GM23248 (cell line): ENCODE results near the gene A2M. TPM values are rescaled to one million over a fixed set of nuclear protein-coding genes. Genes with fewer than 3 reads are reported as not detected.

Experiments used
- DNase-seq: peaks from one replicate; pipeline ENCODE4 v3.0.0-alpha.2; 2015
- H2AFZ ChIP-seq: fragments of 200-600 bp; sonication (generic); 2 replicates; pipeline ENCODE4 v1.6.1; 2016; ENCODE audit warnings: antibody characterized with exemption
- H3F3A ChIP-seq: fragments of 200-600 bp; sonication (generic); 2 replicates; pipeline ENCODE4 v1.6.1; 2016; ENCODE audit warnings: mild to moderate bottlenecking, antibody characterized with exemption, mixed run types; ENCODE audit not compliant: insufficient read depth
- H3K27ac ChIP-seq: fragments of 200-600 bp; sonication (generic); 2 replicates; pipeline ENCODE4 v1.5.1; 2016; ENCODE audit warnings: mild to moderate bottlenecking
- H3K27me3 ChIP-seq: fragments of 200-600 bp; sonication (generic); replicated peaks from 2 replicates; pipeline ENCODE4 v1.6.1; 2016; ENCODE audit warnings: mild to moderate bottlenecking; ENCODE audit not compliant: insufficient read depth
- H3K36me3 ChIP-seq: fragments of 200-600 bp; sonication (generic); 2 replicates; pipeline ENCODE4 v1.6.1; 2016; ENCODE audit warnings: low read depth, mild to moderate bottlenecking
- H3K4me1 ChIP-seq: fragments of 200-600 bp; sonication (generic); 2 replicates; pipeline ENCODE4 v1.6.1; 2016; ENCODE audit warnings: mild to moderate bottlenecking; ENCODE audit not compliant: insufficient read depth
- H3K4me2 ChIP-seq: fragments of 200-600 bp; sonication (generic); one replicate; pipeline ENCODE4 v1.6.1; 2016; ENCODE audit warnings: mild to moderate bottlenecking; ENCODE audit not compliant: unreplicated experiment
- H3K4me3 ChIP-seq: fragments of 200-600 bp; sonication (generic); 2 replicates; pipeline ENCODE4 v1.5.1; 2016; ENCODE audit warnings: mild to moderate bottlenecking
- H3K79me2 ChIP-seq: fragments of 200-600 bp; sonication (generic); 2 replicates; pipeline ENCODE4 v1.6.1; 2016; ENCODE audit warnings: mild to moderate bottlenecking; ENCODE audit not compliant: insufficient read depth
- H3K9ac ChIP-seq: fragments of 200-600 bp; sonication (generic); 2 replicates; pipeline ENCODE4 v1.6.1; 2016; ENCODE audit warnings: mild to moderate bottlenecking
- H3K9me2 ChIP-seq: fragments of 200-600 bp; sonication (generic); 2 replicates; pipeline ENCODE4 v1.6.1; 2016; ENCODE audit warnings: mixed run types, mild to moderate bottlenecking, moderate library complexity; ENCODE audit not compliant: insufficient read depth
- H3K9me3 ChIP-seq: fragments of 200-600 bp; sonication (generic); one replicate; pipeline ENCODE4 v1.6.1; 2017; ENCODE audit warnings: low read depth
- H4K20me1 ChIP-seq: fragments of 200-600 bp; sonication (generic); 2 replicates; pipeline ENCODE4 v1.6.0; 2016; ENCODE audit not compliant: insufficient read depth
- EZH2 ChIP-seq: fragments of 200-600 bp; sonication (generic); IDR thresholded peaks from 2 replicates; pipeline ENCODE4 v1.6.1; 2018; ENCODE audit warnings: antibody characterized with exemption, mild to moderate bottlenecking; ENCODE audit not compliant: insufficient read depth, poor library complexity, severe bottlenecking
- EZH2phosphoT487 ChIP-seq: fragments of 200-600 bp; sonication (generic); IDR thresholded peaks from 2 replicates; pipeline ENCODE4 v1.6.1; 2018; ENCODE audit warnings: antibody characterized with exemption, moderate library complexity, mild to moderate bottlenecking, low read depth; ENCODE audit not compliant: insufficient read depth
- WGBS, 2 experiments: methylation state at CpG; one replicate each; pipeline ENCODE4 v1.1.6; 2015 to 2017; ENCODE audit warnings: low lambda C conversion rate in 2 of 2, low coverage in 1 of 2; ENCODE audit errors: missing lambda C conversion rate in 2 of 2; 5-methylcytosine and 5-hydroxymethylcytosine counted together
- in situ Hi-C: fragments of 300-500 bp; cut with MboI; formaldehyde crosslinking; loops from 2 replicates; pipeline ENCODE4 v1.15.0; 2020
- polyA plus RNA-seq: library from polyadenylated mRNA; unstranded; fragments of >200 nt; fragmentation: Nextera tagmentation; extraction: Ambion mirVana; gene quantifications from 2 replicates; pipeline ENCODE4 v1.2.1, GENCODE V29; 2016
- total RNA-seq: library from RNA; depleted of rRNA; stranded (reverse); fragments of >200 nt; shearing (Covaris generic); gene quantifications from 2 replicates; pipeline ENCODE4 v1.2.3, GENCODE V29; 2014

The A2M gene
- total and polyA plus RNA-seq, 2 experiments from 2014 or later, result 34.9 to 40.1 TPM

DNA sequence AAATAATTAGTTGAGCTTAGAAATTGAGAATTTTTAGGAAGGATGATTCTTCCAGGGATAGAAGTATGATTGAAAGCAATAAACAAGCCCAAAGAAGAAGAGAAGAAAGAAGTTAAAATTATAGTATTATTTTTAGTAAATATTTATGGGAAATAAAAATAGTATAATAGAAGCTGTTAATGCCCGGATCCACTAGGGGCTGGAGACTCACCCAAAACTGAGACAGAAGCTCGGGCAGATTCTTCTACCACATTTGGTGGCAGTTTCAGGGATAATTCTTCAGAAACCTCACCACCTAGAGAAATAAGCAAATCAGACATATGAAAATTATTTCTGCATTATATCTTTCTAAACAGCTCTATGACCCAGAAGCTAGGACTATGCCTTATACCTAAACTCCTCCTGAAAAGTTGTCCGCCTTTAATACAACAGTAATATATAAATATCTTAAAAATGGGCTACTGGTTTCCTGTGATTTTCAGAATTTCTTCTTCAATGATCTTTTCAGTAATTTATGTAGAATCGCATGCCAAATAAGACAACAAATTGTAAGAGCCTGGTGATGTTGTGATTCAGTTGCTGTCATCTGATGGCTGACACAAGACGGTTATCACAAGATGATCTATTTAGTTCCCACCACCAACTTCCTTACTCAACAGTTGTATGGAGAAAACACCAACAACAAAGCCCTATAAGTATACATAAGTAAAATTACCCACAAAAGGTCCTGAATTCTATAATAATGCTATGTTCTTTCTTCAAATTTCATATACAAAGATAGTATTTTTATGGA is 35.6 kb downstream of the A2M start:
- no peak for DNase-seq
- no peaks in the 10 kb centered on the region for H3K79me2 ChIP-seq
- WGBS, 2 experiments, result 51 to 52% methylated on average over 5 of the region's 5 CpGs
- TF ChIP-seq EZH2phosphoT487, result no peak
- no peak for TF ChIP-seq EZH2
- no peaks in the 10 kb centered on the region for H4K20me1 ChIP-seq
- H3K27me3 ChIP-seq, result no peaks in the 10 kb centered on the region
- H3K9me2 ChIP-seq, result no peaks in the 10 kb centered on the region
- no peak overlapping the region for H3K9ac ChIP-seq
- H3K4me3 ChIP-seq, result no peak overlapping the region
- H3K36me3 ChIP-seq, result no peaks in the 10 kb centered on the region
- H3K9me3 ChIP-seq, result no peaks in the 10 kb centered on the region
- no peak overlapping the region for H3K27ac ChIP-seq
- no peaks in the 10 kb centered on the region for H3F3A ChIP-seq
- H3K4me1 ChIP-seq, result no peaks in the 10 kb centered on the region
- in situ Hi-C loops, result no loop called here
- no peak overlapping the region for H2AFZ ChIP-seq
- H3K4me2 ChIP-seq, result no peak overlapping the region

DNA sequence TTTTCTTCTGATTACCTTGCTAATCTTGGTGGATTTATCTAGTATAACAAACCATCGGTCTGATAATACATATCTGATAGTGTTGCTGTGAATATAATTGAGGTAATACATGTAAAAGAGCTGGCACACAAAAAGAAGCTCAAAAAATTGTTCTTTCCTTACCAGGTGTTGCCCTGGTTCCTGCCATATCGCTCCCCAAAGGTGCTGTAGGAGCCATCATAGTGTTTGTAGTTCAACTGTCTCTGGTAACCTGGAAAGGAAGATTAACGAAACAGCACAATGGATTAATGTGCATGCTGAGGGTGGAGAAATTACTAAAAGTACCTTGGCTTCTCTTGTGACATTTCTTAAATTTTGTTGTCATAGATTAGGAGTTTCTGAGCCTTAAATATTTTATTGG is 36.6 kb downstream of the A2M start:
- 23 to 29% methylated on average over 3 of the region's 3 CpGs for WGBS, 2 experiments
- no peaks in the 10 kb centered on the region for H3F3A ChIP-seq
- no peaks in the 10 kb centered on the region for H3K36me3 ChIP-seq
- no peak overlapping the region for H3K4me2 ChIP-seq
- no peaks in the 10 kb centered on the region for H3K4me1 ChIP-seq
- no peak overlapping the region for H2AFZ ChIP-seq
- in situ Hi-C loops, result no loop called here
- no peak overlapping the region for H3K4me3 ChIP-seq
- no peak for DNase-seq
- TF ChIP-seq EZH2 (no peak), EZH2phosphoT487 (no peak)
- no peaks in the 10 kb centered on the region for H4K20me1 ChIP-seq
- H3K9ac ChIP-seq, result no peak overlapping the region
- H3K79me2 ChIP-seq, result no peaks in the 10 kb centered on the region
- no peaks in the 10 kb centered on the region for H3K9me2 ChIP-seq
- no peaks in the 10 kb centered on the region for H3K27me3 ChIP-seq
- no peak overlapping the region for H3K27ac ChIP-seq
- H3K9me3 ChIP-seq, result no peaks in the 10 kb centered on the region

- no peak overlapping the region for H3K9ac ChIP-seq
- H3K27ac ChIP-seq, result no peak overlapping the region
- H3K4me3 ChIP-seq, result no peak overlapping the region
- H3K36me3 ChIP-seq, result no peaks in the 10 kb centered on the region
- no peaks in the 10 kb centered on the region for H3K4me1 ChIP-seq
- TF ChIP-seq EZH2phosphoT487, result no peak
- H2AFZ ChIP-seq, result no peak overlapping the region
- 65 to 69% methylated on average over 5 of the region's 5 CpGs for WGBS, 2 experiments
- no peaks in the 10 kb centered on the region for H3F3A ChIP-seq
- in situ Hi-C loops, result no loop called here
- H4K20me1 ChIP-seq, result no peaks in the 10 kb centered on the region
- H3K9me2 ChIP-seq, result no peaks in the 10 kb centered on the region
- H3K4me2 ChIP-seq, result no peak overlapping the region
- no peaks in the 10 kb centered on the region for H3K79me2 ChIP-seq
- DNase-seq, result no peak
- no peaks in the 10 kb centered on the region for H3K27me3 ChIP-seq
- no peaks in the 10 kb centered on the region for H3K9me3 ChIP-seq
These were observed 38.3 kb downstream of the A2M start for GRCh38 chr12:9077152-9078031.

GRCh38 chr12:9076733-9077132 is 39.0 kb downstream of the A2M start:
- no peaks in the 10 kb centered on the region for H3K36me3 ChIP-seq
- H3K4me3 ChIP-seq, result no peak overlapping the region
- WGBS, 2 experiments, result 34 to 39% methylated on average over 4 of the region's 4 CpGs
- no peak for DNase-seq
- H3K9me2 ChIP-seq, result no peaks in the 10 kb centered on the region
- no peak overlapping the region for H3K4me2 ChIP-seq
- TF ChIP-seq EZH2, result no peak
- no peak for TF ChIP-seq EZH2phosphoT487
- H3K27ac ChIP-seq, result no peak overlapping the region
- no peak overlapping the region for H3K9ac ChIP-seq
- in situ Hi-C loops, result no loop called here
- H3K79me2 ChIP-seq, result no peaks in the 10 kb centered on the region
- no peak overlapping the region for H2AFZ ChIP-seq
- H4K20me1 ChIP-seq, result no peaks in the 10 kb centered on the region
- no peaks in the 10 kb centered on the region for H3F3A ChIP-seq
- no peaks in the 10 kb centered on the region for H3K4me1 ChIP-seq
- H3K9me3 ChIP-seq, result no peaks in the 10 kb centered on the region
- no peaks in the 10 kb centered on the region for H3K27me3 ChIP-seq
